ENCODE results near the gene SLC5A11.
A peak's percentile ranks its signal among the peaks of the same experiment; 100 is the strongest.
"Not testable (repeated sequence)": the region's sequence is repeated elsewhere in the genome, so short reads cannot be mapped to it uniquely, and the experiment has no call there.

The SLC5A11 gene

DNA sequence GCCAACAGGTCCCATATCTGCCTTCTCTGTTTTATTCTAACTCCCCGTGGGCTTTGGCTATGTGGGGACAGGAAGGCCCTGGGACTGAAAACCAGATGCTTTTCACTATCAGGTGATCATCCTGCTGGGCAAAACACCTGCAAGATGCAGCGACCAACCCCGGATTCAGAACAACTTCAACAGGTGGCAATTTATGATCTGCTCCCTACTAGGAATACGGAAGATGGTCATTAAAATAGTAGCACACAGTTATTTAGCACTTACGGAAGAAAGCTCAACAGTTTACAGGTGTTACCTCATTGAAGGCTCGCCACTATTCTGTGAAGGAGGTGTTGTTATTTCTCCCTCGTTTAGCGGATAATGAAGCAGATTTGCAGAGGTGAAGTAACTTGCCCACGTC is 7.8 kb upstream of the SLC5A11 start:
- DNase-seq = no peak

DNA sequence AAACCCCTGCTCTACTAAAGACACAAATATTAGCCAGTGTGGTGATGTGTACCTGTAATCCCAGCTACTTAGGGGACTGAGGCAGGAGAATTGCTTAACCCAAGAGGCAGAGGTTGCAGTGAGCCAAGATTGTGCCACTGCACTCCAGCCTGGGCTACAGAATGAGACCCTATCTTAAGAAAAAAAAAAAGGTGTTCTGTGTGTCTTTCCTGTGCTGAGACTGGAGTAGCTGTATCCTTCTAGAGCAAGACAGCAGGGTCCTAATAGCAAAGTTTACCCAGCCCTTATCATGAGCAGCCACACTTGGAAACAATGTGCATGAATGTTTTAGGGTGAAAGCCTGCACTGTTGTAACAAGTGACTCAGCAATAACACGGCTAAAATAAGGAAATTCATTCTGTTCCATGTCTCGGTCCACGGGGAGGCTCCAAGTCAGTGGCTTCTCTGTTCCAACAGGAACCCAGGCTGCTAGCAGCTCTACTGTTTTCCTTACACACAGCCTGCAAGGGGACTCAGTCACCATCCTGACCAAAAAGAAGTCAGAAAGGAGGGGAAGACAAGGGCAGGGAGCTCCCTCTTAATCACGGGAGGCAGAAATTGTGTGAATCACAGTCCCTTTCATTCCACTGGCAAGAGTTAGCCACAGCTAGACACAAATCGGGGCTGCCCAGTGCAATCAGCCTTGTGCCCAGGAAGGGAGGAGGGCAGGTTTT is 7.1 kb upstream of the SLC5A11 start:
- no peak for DNase-seq

DNA sequence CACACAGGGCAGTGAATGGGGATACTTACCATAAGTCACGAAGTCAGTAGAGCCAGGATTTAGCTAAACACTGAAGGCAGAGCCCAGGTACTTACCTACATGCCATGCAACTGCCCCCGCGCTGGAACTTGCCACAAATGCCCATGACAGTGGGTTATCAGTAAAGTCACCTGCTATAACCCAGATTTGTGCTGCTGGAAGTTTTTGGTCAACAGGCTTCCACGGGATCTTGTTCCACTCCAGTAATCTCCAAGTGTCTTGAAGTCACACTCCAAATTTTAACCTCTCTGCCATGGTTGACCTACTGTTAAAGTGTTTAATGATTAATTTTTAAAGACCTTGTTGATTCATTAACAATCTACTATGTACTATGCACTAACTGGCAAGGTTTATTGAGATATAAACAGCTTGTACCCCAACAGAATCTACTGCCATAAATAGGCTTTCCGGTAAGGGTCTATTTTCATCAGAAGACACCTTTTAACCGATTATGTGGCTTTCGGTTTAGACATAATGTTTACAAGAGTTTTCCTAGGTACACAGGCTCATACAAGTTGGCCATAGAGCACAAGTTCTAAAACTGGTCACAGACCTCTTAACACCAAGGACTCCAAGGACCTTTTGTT is 6.3 kb upstream of the SLC5A11 start:
- DNase-seq = no peak

- no peak for DNase-seq
Measured at GRCh38 chr16:24841291-24841690, 4.5 kb upstream of the SLC5A11 start.

DNA sequence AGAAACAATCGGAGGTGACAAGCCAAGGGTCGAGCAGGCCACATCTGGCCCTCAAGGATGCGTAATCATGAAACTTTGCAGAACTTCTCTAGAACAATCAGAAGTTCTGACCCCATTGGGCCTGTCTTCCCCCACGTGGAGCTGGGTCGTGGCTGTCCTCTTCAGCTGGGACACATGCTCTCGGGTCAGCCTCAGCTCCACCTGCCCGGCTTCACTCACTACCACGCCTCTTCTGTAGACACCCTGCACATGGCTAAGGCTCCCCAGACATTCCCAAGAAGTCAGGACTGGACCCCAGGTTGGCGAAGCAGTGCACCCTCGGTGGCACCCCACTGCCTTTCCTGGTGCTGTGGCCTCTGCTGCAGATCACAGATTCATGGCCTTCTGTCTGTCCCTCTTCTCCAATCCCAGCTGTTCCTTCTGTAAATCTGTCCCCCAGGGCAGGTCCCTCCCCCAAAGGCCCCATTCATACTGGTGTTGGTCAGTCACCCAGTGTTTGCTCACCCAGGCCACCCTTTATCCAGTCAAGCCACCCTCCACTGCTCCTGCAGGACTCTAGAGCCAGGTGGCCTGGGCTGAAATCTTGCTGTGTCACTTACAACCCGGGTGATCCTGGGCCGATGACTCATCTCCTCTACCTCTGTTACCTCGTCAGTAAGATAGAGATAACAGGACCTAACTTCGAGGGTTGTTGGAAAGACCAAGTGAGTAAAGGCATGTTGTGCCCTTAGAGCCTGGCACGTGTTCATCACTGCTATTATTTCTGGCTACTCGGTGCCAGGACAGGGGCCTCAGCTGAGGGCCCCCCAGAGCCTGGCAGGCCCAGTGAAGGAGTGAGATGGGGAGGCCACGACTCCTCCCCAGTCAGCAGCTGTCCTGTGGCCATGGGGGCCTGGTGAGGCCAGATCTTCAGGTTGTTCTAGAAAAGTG is 1.4 kb upstream of the SLC5A11 start:
- no peak for DNase-seq

- DNase-seq = not testable (repeated sequence)
Measured at GRCh38 chr16:24845031-24845365, 765 bp upstream of the SLC5A11 start.

- no peak for DNase-seq
Measured at GRCh38 chr16:24846548-24847357, 990 bp downstream of the SLC5A11 start.

GRCh38 chr16:24847358-24847664 is 1.5 kb downstream of the SLC5A11 start:
- DNase-seq = no peak

DNA sequence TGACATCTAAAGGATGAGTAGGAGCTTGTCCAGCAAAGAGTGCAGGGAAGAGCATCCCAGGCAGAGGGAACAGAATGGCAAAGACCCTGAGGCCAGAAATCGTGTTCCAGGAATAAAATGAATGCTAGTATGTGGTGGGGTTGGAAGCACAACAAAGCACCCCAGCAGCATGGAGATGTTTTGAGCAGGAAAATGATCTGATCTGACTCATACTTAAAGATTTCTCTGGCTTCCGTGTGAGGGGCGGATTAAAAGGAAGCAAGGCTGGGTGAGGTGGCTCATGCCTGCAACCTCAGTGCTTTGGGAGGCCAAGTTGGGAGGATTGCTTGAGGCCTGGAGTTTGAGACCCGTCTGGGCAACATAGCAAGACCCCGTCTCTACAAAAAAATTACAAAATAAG is 2.3 kb downstream of the SLC5A11 start:
- no peak for DNase-seq

- no peak for DNase-seq
Measured at GRCh38 chr16:24849641-24850040, 3.9 kb downstream of the SLC5A11 start.

DNA sequence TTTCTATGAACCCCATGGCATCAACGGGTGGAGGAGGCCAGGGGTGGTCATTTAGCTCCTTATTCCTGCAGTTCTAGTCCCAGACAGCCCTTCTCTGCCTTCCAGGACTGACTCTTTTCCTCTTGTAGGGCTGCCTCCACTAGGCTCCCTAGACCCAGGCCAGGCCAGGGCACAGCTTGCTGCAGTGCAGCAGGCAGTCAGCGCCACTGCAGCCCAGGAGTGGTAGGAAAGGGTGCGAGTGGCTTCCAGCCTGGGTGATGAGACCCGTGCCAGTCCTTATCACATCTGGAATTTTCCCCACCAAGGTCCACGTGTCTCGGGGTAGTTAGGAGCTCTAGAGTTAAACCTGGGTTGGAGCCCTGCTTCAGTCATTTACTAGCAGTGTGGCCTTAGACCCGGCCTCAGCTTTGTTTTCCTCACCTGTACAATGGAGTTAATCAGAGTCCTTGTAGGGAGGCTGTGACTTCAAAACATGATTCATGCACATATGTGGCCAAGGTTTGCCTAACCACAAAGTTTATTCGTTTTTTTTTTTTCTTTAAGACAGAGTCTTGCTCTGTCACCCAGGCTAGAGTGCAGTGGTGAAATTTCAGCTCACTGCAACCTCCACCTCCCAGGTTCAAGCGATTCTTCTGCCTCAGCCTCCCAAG is 4.7 kb downstream of the SLC5A11 start:
- no peak for DNase-seq

DNA sequence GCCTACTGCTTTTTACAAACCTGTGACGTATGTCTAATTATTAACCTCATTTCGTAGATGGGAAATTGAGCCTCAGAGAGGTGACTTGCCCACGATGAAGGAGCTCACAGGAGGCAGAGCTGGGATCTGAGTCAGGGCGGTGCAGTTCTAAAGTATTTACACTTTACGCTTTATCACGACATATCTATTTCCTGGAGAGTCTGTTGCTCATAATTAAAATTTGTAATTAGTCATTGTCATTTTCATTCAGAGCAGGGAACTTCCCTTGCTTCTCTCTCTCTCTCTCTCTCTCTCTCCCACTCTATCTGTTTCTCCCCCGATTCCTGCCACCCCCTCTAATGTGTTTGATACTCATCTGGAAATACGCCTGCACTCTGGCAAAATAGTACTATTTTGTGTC is 5.9 kb downstream of the SLC5A11 start:
- DNase-seq = no peak

- no peak for DNase-seq
Measured at GRCh38 chr16:24852281-24852721, 6.5 kb downstream of the SLC5A11 start.

- DNase-seq = no peak
Measured at GRCh38 chr16:24853169-24853824, 7.5 kb downstream of the SLC5A11 start.

GRCh38 chr16:24853830-24854229 is 8.1 kb downstream of the SLC5A11 start:
- DNase-seq = no peak

GRCh38 chr16:24854607-24855171 is 8.9 kb downstream of the SLC5A11 start:
- no peak for DNase-seq

DNA sequence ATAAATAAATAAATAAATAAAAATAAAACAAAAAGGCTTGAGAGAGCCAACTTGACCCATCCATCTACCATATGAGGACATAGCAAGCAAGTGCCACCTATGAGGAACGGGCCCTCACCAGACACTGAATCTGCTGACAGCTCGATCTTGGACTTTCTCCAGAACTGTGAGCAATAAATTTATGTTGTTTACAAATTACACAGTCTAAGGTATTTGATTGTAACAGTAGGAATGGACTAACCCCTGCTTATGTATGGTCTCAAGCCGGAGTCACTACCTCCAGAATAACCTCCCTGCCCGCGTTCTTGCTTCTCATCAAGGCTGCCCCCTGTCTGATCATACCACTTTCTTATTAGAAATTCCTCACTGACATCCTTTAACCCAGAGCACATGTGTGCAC is 9.9 kb downstream of the SLC5A11 start:
- DNase-seq = no peak

DNA sequence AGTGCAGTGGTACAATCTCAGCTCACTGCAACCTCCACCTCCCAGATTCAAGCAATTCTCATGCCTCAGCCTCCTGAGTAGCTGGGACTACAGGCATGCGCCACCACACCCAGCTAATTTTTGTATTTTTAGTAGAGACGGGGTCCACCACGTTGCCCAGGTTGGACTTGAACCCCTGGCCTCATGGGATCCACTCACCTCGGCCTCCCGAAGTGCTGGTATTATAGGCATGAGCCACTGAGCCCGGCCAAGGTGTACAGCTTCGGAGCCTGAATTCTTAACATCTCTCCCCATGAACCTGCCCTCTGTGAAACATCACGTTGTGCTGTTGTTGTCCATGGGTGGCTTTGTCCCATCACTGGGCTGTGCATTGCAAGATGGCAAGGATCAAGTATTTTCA is 11.1 kb downstream of the SLC5A11 start:
- not testable (repeated sequence) for DNase-seq

DNA sequence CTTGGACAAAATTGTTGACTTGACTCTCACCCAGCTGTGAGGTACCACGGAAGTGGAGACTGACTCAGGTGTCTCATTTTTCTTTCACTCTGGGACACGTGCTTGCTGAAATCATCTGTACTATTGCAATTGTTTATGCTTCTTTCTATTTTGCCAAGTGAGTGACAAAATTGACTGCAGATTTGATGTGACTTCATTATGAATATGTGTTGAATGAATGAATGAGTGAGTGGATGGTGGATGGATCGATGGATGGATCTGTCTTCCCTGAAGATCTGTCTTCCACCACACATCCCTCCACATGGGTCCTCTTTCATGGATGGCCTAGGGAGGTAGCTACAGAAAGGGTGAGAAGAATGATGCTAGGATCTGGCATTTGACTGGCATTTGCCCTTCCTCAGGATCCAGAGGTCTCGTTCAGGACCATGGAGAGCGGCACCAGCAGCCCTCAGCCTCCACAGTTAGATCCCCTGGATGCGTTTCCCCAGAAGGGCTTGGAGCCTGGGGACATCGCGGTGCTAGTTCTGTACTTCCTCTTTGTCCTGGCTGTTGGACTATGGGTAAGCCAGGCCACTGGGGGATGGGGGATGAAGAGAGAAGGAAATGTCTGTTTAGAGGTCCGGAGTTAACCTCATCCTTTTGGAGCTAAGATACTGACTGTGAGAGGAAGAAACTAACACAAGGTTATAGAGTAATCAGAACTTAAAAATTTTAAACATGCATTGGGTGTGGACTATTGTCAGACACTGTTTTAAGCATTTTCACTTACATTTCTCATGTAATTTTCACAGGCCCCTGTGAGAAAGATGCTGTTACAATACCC is 12.7 kb downstream of the SLC5A11 start:
- DNase-seq = peak; percentile 51

DNA sequence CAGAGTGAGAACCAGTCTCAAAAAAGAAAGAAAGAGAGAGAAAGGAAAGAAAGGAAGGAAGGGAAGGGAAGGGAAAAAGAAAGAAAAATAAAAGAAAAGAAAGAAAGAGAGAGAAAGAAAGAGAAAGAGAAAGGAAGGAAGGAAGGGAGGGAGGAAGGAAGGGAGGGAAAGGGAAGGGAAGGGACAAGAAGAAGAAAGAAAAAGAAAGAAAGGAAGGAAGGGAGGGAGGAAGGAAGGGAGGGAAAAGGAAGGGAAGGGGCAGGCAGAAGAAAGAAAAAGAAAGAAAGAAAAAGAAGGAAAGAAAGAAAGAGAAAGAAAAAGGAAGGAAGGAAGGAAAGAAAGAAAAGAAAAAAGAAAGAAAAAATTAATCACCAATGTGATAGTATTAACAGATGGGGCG is 15.7 kb downstream of the SLC5A11 start:
- no peak for DNase-seq
